AG09309 (cell line): Measurements from ENCODE around the gene PTPN6.

Experiments used
- DNase-seq: peaks from one replicate; pipeline ENCODE4 v3.0.0-alpha.2; 2010; ENCODE audit warnings: low read depth
- H3K4me3 ChIP-seq: 2 replicates; pipeline ENCODE4 v1.5.1; 2011; ENCODE audit warnings: mild to moderate bottlenecking, low read depth, low read length, moderate library complexity; ENCODE audit not compliant: control insufficient read depth
- TF ChIP-seq, protein P1 (sequence below): IDR thresholded peaks from 2 replicates; pipeline ENCODE4 v1.5.1; 2011; ENCODE audit warnings: mild to moderate bottlenecking, low read depth, low read length, inconsistent platforms; ENCODE audit not compliant: insufficient read depth, control insufficient read depth; ENCODE audit errors: missing control alignments

Gene PTPN6

GRCh38 chr12:6980075-6980474, 28.9 kb downstream of the PTPN6 start:
- no peak overlapping the region for H3K4me3 ChIP-seq
- DNase-seq, result no peak
- TF ChIP-seq, protein P1, sequence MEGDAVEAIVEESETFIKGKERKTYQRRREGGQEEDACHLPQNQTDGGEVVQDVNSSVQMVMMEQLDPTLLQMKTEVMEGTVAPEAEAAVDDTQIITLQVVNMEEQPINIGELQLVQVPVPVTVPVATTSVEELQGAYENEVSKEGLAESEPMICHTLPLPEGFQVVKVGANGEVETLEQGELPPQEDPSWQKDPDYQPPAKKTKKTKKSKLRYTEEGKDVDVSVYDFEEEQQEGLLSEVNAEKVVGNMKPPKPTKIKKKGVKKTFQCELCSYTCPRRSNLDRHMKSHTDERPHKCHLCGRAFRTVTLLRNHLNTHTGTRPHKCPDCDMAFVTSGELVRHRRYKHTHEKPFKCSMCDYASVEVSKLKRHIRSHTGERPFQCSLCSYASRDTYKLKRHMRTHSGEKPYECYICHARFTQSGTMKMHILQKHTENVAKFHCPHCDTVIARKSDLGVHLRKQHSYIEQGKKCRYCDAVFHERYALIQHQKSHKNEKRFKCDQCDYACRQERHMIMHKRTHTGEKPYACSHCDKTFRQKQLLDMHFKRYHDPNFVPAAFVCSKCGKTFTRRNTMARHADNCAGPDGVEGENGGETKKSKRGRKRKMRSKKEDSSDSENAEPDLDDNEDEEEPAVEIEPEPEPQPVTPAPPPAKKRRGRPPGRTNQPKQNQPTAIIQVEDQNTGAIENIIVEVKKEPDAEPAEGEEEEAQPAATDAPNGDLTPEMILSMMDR, result no peak

- DNase-seq, result no peak
- TF ChIP-seq, protein P1, result no peak
- no peak overlapping the region for H3K4me3 ChIP-seq
Measured at GRCh38 chr12:6980740-6981139, 29.6 kb downstream of the PTPN6 start.

DNA sequence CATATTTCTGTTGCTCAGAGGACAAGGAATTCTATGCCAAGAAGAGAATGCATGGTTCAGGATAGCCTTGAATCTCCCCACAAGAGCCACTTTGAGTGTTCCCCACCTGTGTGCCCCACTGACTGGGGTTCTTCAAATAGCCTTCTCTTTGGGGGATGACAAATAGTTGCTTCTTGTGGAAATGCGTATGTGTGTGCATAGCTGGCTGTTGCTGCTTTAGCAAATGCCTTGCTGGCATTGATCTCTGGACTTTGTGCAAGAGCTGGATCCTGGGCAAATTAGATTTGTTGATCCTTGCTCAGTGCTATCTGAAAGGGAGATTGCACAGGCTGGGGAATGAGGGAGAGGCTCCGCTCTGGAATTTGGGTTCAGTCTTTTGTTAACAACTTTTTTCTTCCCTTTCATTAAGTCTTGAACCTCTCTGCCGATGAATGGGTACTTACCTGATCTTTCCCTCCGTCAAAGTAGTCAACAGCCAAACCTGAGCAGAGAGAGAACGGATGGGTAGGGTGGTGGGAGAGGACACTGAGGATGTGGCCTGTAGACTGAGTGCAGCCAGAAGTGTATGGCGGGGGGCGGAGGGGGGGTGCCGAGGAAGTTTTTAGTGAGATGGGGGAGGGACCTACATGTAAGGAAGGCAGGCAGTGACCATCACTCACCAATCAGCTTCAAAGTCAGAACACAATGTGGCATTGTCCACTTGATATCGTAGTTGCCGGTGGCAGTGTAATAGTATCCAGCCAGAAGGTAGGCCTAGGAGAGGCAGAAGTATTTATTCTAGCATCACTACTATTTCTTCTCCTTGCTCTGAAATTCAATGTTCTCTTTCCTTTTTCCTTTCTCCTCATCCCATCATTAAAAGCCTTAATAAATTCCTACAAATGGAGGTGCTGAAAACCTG, 30.2 kb downstream of the PTPN6 start:
- TF ChIP-seq, protein P1, result no peak
- no peak for DNase-seq
- no peak overlapping the region for H3K4me3 ChIP-seq

DNA sequence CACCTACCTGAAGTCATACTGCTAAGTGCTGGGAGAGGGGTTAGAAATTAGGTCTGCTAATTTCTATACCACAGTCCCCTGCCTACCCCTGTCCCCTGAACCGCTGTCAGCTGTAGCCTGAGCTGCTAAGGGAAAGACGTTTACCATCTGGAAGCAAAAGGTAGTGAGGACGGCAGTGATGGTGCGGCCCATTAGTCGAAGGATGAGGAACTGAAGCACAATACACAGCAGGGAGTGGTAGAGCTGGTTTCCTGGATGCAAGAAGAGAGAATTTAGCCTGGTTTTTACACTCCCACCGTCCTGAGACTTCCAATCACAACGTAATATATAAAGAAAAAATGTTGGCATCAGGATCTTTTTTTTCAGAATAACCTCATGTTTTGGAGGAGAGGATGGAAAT, 31.4 kb downstream of the PTPN6 start:
- no peak overlapping the region for H3K4me3 ChIP-seq
- DNase-seq, result no peak
- TF ChIP-seq, protein P1, result no peak

GRCh38 chr12:6987956-6988553, 36.9 kb downstream of the PTPN6 start:
- no peak for DNase-seq
- TF ChIP-seq, protein P1, result no peak
- no peak overlapping the region for H3K4me3 ChIP-seq

- TF ChIP-seq, protein P1, result no peak
- DNase-seq, result peak; percentile 2
- no peak overlapping the region for H3K4me3 ChIP-seq
Measured at GRCh38 chr12:6996040-6996441, 44.9 kb downstream of the PTPN6 start.
